ENCODE data around the gene CIRBP. TPM values are rescaled to one million over a fixed set of nuclear protein-coding genes. Genes with fewer than 3 reads are reported as not detected.

The CIRBP gene
- total RNA-seq, 1 experiment from 2014 or later: 263 TPM

GRCh38 chr19:1248786-1249297, 20.3 kb upstream of the CIRBP start:
- H3K36me3 Mint-ChIP-seq (ENCODE audit: insufficient read depth in 1 of 3, low read depth in 3 of 3): peaks cover 7 to 26% (median 13%) of the 10 kb centered on the region in 3 experiments; a peak in 6 of 7 replicates
- no peak overlapping the region for H2AK5ac ChIP-seq (ENCODE audit: insufficient read length, low read length)

More at GRCh38 chr19:1248786-1249297, 20.3 kb upstream of the CIRBP start:
- H2BK5ac ChIP-seq (ENCODE audit: insufficient read length, low read length): no peak overlapping the region
- no peak overlapping the region for H3K23ac ChIP-seq (ENCODE audit: insufficient read length, low read depth, low read length)
- H2BK20ac ChIP-seq (ENCODE audit: low read depth, low read length, poor library complexity, severe bottlenecking): no peak overlapping the region
- no peak overlapping the region for H4K8ac ChIP-seq (replicated peaks; ENCODE audit: insufficient read length, low read depth, low read length)
- no peak overlapping the region for H2AFZ ChIP-seq (ENCODE audit: low read length)
- peak; percentile 72 for TF ChIP-seq CTCF (conservative IDR thresholded peaks at IDR 0.05)
- H2BK12ac ChIP-seq (ENCODE audit: insufficient read length, low read depth, low read length): no peak overlapping the region
- H3K9ac ChIP-seq (ENCODE audit: extremely low read depth, insufficient read length, low read length): no peak overlapping the region
- no peaks in the 10 kb centered on the region for H3K27me3 ChIP-seq (ENCODE audit: insufficient read depth, low read length)
- H4K5ac ChIP-seq (ENCODE audit: insufficient read length, low read depth, low read length): no peak overlapping the region
- H3K79me2 ChIP-seq (ENCODE audit: insufficient read depth, low read length): peaks cover 11% of the 10 kb centered on the region; the same call in 1 of the 2 replicates
- Mint-ChIP-seq H3K9me3 (no peaks in the 10 kb centered on the region), H3K27me3 (ENCODE audit: low read depth) (no peaks in the 10 kb centered on the region), H3K4me1 (peaks cover 2 to 18% of the 10 kb centered on the region in 2 experiments), H3K4me3 (peak overlapping the region; percentile 81 to 88), H3K27ac (peak overlapping the region; percentile 82 to 96 (median 90); a peak in 5 of 7 replicates)
- no peak overlapping the region for H3K4ac ChIP-seq (ENCODE audit: low read depth, low read length)
- H3K4me1 ChIP-seq (ENCODE audit: insufficient read depth, low read length): no peaks in the 10 kb centered on the region; the same call in 1 of the 2 replicates
- no peak overlapping the region for H4K91ac ChIP-seq (ENCODE audit: insufficient read length, low read depth, low read length)
- H3K4me2 ChIP-seq (ENCODE audit: insufficient read depth, insufficient read length, low read length): peak overlapping the region; percentile 4
- WGBS (ENCODE audit: extremely low coverage, insufficient read length, low lambda C conversion rate): no CpG with 5 or more reads among the region's 74 CpGs
- H3K56ac ChIP-seq (ENCODE audit: insufficient read length, low read depth, low read length): no peak overlapping the region
- no peaks in the 10 kb centered on the region for H3K9me3 ChIP-seq (ENCODE audit: control insufficient read depth, low read depth, low read length)
- no peak overlapping the region for H2BK15ac ChIP-seq (ENCODE audit: low read depth, low read length)
- no peak overlapping the region for H3T11ph ChIP-seq (ENCODE audit: low read length)
- no peak overlapping the region for H2BK120ac ChIP-seq (ENCODE audit: low read depth, low read length, poor library complexity, severe bottlenecking)
- no peaks in the 10 kb centered on the region for H4K20me1 ChIP-seq (ENCODE audit: control insufficient read depth, insufficient read depth, insufficient read length)
- H3K79me1 ChIP-seq (ENCODE audit: insufficient read depth, low read depth, low read length, poor library complexity, severe bottlenecking): no peaks in the 10 kb centered on the region
- H3K14ac ChIP-seq (ENCODE audit: insufficient read depth, low read length): peak overlapping the region; percentile 86; the same call in 1 of the 2 replicates
- H3K18ac ChIP-seq (ENCODE audit: insufficient read length, low read depth, low read length): no peak overlapping the region
- peaks cover 12% of the 10 kb centered on the region for H3K23me2 ChIP-seq (ENCODE audit: insufficient read length, low read depth, low read length, poor library complexity, severe bottlenecking)
- no peak overlapping the region for H3K27ac ChIP-seq (ENCODE audit: insufficient read length, low read depth, low read length)
- DNase-seq: no peak
